GM10248 (cell line): ENCODE measurements around the gene IGSF9B.

Experiments used
- CTCF ChIA-PET: fragments of 300-600 bp; sonication (Branson Sonifier 250); formaldehyde crosslinking; extraction: SDS; loops from one replicate; lab custom pipeline; 2021; ENCODE audit warnings: antibody characterized with exemption; lab: Yijun Ruan, JAX
- POLR2A ChIA-PET: fragments of 350-650 bp; sonication (Branson Sonifier 250); formaldehyde crosslinking; extraction: SDS; loops from one replicate; lab custom pipeline; 2020; ENCODE audit warnings: antibody characterized with exemption; lab: Yijun Ruan, JAX
- DNase-seq: peaks from one replicate; pipeline ENCODE4 v3.0.0; 2012; ENCODE audit errors: extremely low spot score
- CTCF ChIP-seq: IDR thresholded peaks from 2 replicates; pipeline ENCODE4 v1.5.1; 2012; ENCODE audit warnings: mild to moderate bottlenecking, low read depth; ENCODE audit errors: extremely low read depth, missing control alignments, control extremely low read depth

The IGSF9B gene

GRCh38 chr11:133902506-133902905 is 54.3 kb downstream of the IGSF9B start:
- no peak for TF ChIP-seq CTCF
- DNase-seq: no peak
- CTCF ChIA-PET: interaction anchor here (0.6 kb wide), 1 partner anchor 11 kb away, joined by 3 read pairs; no protein-coding TSS in a partner anchor
- POLR2A ChIA-PET: no interaction called here

- no peak for TF ChIP-seq CTCF
- ChIA-PET CTCF (no interaction called here), POLR2A (no interaction called here)
- no peak for DNase-seq
Measured at GRCh38 chr11:133901999-133902398, 54.8 kb downstream of the IGSF9B start.

GRCh38 chr11:133901316-133901715 is 55.5 kb downstream of the IGSF9B start:
- no peak for TF ChIP-seq CTCF
- DNase-seq: no peak
- ChIA-PET CTCF (no interaction called here), POLR2A (no interaction called here)

- TF ChIP-seq CTCF: no peak
- no peak for DNase-seq
- ChIA-PET POLR2A (no interaction called here), CTCF (no interaction called here)
Measured at GRCh38 chr11:133900176-133901105, 56.3 kb downstream of the IGSF9B start.

- ChIA-PET POLR2A (no interaction called here), CTCF (no interaction called here)
- DNase-seq: no peak
- no peak for TF ChIP-seq CTCF
Measured at GRCh38 chr11:133898770-133899115, 58.0 kb downstream of the IGSF9B start.

GRCh38 chr11:133898031-133898769 is 58.6 kb downstream of the IGSF9B start:
- ChIA-PET CTCF (interaction anchor here (0.7 kb wide), 1 partner anchor 12 kb away, joined by 3 read pairs; no protein-coding TSS in a partner anchor), POLR2A (no interaction called here)
- no peak for DNase-seq
- TF ChIP-seq CTCF: peak; percentile 13
